HL-60 (cell line): Measurements from ENCODE around the gene TIMP4.

ENCODE experiments used
- DNase-seq, 2 experiments: peaks; one replicate each; pipeline ENCODE4 v3.0.0-alpha.2; 2010 to 2020; ENCODE audit warnings: low read depth in 1 of 2, low spot score in 1 of 2
- H3K27ac ChIP-seq: fragments of 250-450 bp; sonication (Bioruptor Pico); replicated peaks from 2 replicates; pipeline ENCODE4 v1.5.1; 2020; ENCODE audit warnings: mild to moderate bottlenecking, moderate library complexity
- H3K27me3 ChIP-seq: fragments of 250-450 bp; sonication (Bioruptor Pico); 2 replicates; pipeline ENCODE4 v1.5.1; 2021; ENCODE audit warnings: mild to moderate bottlenecking, moderate library complexity; ENCODE audit not compliant: insufficient read depth, poor library complexity, severe bottlenecking
- H3K4me3 ChIP-seq: replicated peaks from 2 replicates; pipeline ENCODE4 v1.5.1; 2011; ENCODE audit warnings: mild to moderate bottlenecking, control low read depth, low read length; ENCODE audit not compliant: insufficient read depth
- GABPA ChIP-seq: IDR thresholded peaks from 2 replicates; pipeline ENCODE4 v1.6.1; 2012; ENCODE audit warnings: low read depth
- POLR2AphosphoS5 ChIP-seq: IDR thresholded peaks from 2 replicates; pipeline ENCODE4 v1.6.1; 2012; ENCODE audit warnings: low read depth
- SPI1 ChIP-seq: IDR thresholded peaks from 2 replicates; pipeline ENCODE4 v1.6.1; 2012; ENCODE audit warnings: low read depth, mild to moderate bottlenecking, borderline replicate concordance
- TF ChIP-seq, protein P1 (sequence below): IDR thresholded peaks from 2 replicates; pipeline ENCODE4 v1.6.1; 2012; ENCODE audit warnings: low read depth; ENCODE audit not compliant: insufficient replicate concordance
- TF ChIP-seq, protein P2 (sequence below): IDR thresholded peaks from one replicate; pipeline ENCODE4 v1.5.1; 2011; ENCODE audit warnings: low read length, control low read depth, inconsistent platforms; ENCODE audit not compliant: insufficient read depth

Gene TIMP4

DNA sequence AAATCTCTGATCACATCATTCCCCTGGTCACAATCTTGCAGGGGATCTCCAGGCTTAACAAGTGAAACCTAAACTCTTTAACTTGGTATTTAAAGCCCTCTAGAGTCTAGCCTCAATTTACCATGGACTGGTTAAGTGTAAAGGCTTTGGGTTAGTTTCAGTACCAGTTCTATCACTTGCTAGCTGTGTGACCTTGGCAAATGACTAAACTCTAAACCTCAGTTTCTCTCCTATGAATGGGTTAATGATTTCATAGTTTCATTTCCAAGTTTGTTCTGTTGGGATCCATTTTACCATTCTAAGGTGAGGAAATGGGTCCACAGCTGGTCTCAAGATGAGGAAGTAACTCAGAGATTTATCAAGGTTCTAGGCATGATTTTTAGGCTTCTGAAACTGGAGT, 38.8 kb upstream of the TIMP4 start:
- Histone ChIP-seq H3K4me3 (no peak overlapping the region), H3K27ac (no peak overlapping the region), H3K27me3 (no peaks in the 10 kb centered on the region)
- no peak for DNase-seq
- TF ChIP-seq GABPA (no peak), POLR2AphosphoS5 (no peak), SPI1 (no peak)
- TF ChIP-seq, protein P1, sequence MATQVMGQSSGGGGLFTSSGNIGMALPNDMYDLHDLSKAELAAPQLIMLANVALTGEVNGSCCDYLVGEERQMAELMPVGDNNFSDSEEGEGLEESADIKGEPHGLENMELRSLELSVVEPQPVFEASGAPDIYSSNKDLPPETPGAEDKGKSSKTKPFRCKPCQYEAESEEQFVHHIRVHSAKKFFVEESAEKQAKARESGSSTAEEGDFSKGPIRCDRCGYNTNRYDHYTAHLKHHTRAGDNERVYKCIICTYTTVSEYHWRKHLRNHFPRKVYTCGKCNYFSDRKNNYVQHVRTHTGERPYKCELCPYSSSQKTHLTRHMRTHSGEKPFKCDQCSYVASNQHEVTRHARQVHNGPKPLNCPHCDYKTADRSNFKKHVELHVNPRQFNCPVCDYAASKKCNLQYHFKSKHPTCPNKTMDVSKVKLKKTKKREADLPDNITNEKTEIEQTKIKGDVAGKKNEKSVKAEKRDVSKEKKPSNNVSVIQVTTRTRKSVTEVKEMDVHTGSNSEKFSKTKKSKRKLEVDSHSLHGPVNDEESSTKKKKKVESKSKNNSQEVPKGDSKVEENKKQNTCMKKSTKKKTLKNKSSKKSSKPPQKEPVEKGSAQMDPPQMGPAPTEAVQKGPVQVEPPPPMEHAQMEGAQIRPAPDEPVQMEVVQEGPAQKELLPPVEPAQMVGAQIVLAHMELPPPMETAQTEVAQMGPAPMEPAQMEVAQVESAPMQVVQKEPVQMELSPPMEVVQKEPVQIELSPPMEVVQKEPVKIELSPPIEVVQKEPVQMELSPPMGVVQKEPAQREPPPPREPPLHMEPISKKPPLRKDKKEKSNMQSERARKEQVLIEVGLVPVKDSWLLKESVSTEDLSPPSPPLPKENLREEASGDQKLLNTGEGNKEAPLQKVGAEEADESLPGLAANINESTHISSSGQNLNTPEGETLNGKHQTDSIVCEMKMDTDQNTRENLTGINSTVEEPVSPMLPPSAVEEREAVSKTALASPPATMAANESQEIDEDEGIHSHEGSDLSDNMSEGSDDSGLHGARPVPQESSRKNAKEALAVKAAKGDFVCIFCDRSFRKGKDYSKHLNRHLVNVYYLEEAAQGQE, result no peak
- TF ChIP-seq, protein P2, sequence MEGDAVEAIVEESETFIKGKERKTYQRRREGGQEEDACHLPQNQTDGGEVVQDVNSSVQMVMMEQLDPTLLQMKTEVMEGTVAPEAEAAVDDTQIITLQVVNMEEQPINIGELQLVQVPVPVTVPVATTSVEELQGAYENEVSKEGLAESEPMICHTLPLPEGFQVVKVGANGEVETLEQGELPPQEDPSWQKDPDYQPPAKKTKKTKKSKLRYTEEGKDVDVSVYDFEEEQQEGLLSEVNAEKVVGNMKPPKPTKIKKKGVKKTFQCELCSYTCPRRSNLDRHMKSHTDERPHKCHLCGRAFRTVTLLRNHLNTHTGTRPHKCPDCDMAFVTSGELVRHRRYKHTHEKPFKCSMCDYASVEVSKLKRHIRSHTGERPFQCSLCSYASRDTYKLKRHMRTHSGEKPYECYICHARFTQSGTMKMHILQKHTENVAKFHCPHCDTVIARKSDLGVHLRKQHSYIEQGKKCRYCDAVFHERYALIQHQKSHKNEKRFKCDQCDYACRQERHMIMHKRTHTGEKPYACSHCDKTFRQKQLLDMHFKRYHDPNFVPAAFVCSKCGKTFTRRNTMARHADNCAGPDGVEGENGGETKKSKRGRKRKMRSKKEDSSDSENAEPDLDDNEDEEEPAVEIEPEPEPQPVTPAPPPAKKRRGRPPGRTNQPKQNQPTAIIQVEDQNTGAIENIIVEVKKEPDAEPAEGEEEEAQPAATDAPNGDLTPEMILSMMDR, result no peak

DNA sequence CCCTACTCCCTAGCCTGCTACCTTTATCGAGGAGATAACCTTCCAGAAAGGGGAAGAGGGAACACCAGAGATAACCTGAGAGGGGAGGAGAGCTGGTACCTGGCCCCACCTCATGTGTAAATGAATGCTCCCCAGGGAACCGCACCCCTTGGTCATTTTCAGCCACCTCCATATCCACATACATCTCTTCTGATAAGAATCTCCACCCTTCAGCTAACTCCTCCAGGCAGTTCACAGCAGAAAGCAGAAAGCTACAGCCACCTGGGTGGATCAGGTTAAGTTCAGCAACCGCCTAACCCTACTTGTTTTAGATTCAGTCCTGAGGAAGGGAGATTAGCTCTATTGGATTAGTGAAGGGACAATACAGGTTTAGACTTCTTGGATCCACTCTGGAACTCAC, 38.0 kb upstream of the TIMP4 start:
- H3K27me3 ChIP-seq, result no peaks in the 10 kb centered on the region
- H3K4me3 ChIP-seq, result no peak overlapping the region
- no peak overlapping the region for H3K27ac ChIP-seq
- no peak for DNase-seq
- TF ChIP-seq GABPA (no peak), SPI1 (no peak), POLR2AphosphoS5 (no peak)
- TF ChIP-seq, protein P2, result no peak
- TF ChIP-seq, protein P1, result no peak

DNA sequence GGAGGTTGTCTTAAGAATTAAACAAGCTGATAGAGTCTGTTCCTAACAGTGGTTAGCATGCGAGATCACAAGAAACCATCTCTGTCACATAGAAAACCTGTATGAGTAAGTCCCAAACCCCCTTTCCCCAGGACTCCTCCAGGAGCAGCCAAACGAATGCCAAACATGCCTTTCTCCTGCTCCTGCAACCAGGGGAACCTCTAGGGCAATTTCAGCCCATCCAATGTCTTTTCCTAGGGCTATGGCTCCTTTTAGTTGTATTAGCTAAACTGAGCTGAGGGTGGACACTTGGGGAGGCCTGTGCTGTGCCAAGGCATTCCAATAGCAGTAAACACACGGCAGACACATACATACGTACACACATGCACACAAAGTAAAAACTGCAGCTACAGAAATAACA, 36.5 kb upstream of the TIMP4 start:
- H3K27ac ChIP-seq, result peak overlapping the region; percentile 69
- no peak overlapping the region for H3K4me3 ChIP-seq
- no peak for DNase-seq
- no peaks in the 10 kb centered on the region for H3K27me3 ChIP-seq
- no peak for TF ChIP-seq GABPA
- TF ChIP-seq, protein P1, result no peak
- TF ChIP-seq SPI1, result no peak
- TF ChIP-seq, protein P2, result no peak
- no peak for TF ChIP-seq POLR2AphosphoS5
